IgD-negative memory B cell (primary cell): ENCODE measurements around the gene UBE2E1. TPM values are rescaled to one million over a fixed set of nuclear protein-coding genes. Genes with fewer than 3 reads are reported as not detected.
A peak's percentile ranks its signal among the peaks of the same experiment; 100 is the strongest.
"Not testable (repeated sequence)": the region's sequence is repeated elsewhere in the genome, so short reads cannot be mapped to it uniquely, and the experiment has no call there.

ENCODE experiments used
- H3K27ac Mint-ChIP-seq, 3 donors: one replicate each; pipeline ENCODE4 v1.8.0; 2020 to 2022; ENCODE audit warnings: mild to moderate bottlenecking in 3 of 3, mixed read lengths in 3 of 3, moderate library complexity in 1 of 3
- H3K27me3 Mint-ChIP-seq: one replicate; pipeline ENCODE4 v1.8.0; 2021; ENCODE audit warnings: mixed read lengths
- H3K36me3 Mint-ChIP-seq: one replicate; pipeline ENCODE4 v1.8.0; 2020; ENCODE audit warnings: mild to moderate bottlenecking, mixed read lengths
- H3K4me1 Mint-ChIP-seq, 3 donors: one replicate each; pipeline ENCODE4 v1.8.0; 2020 to 2022; ENCODE audit warnings: mixed read lengths in 3 of 3, mild to moderate bottlenecking in 1 of 3
- H3K4me3 Mint-ChIP-seq, 4 donors: one replicate each; pipeline ENCODE4 v1.8.0; 2020 to 2022; ENCODE audit warnings: mild to moderate bottlenecking in 4 of 4, mixed read lengths in 4 of 4, moderate library complexity in 3 of 4
- H3K9me3 Mint-ChIP-seq, 3 donors: one replicate each; pipeline ENCODE4 v1.8.0; 2020 to 2021; ENCODE audit warnings: mixed read lengths in 3 of 3, mild to moderate bottlenecking in 1 of 3
- polyA plus RNA-seq: library from polyadenylated mRNA; unstranded; fragments of 300-500 nt; fragmentation: Illumina TruSeq; gene quantifications from one replicate; pipeline ENCODE4 v1.2.3, GENCODE V29; 2021

UBE2E1 gene
- polyA plus RNA-seq, 1 donor from 2014 or later: 17.0 TPM

- H3K9me3 Mint-ChIP-seq: no peaks in the 10 kb centered on the region
- H3K4me3 Mint-ChIP-seq: peak overlapping the region in 1 of 4 donors; percentile 99
- peaks cover 4% of the 10 kb centered on the region for H3K36me3 Mint-ChIP-seq
- no peak overlapping the region for H3K27ac Mint-ChIP-seq
- peaks cover 22 to 35% (median 29%) of the 10 kb centered on the region in 3 donors for H3K4me1 Mint-ChIP-seq
- H3K27me3 Mint-ChIP-seq: peaks cover 2% of the 10 kb centered on the region
Measured at GRCh38 chr3:23913873-23914743, 108.4 kb downstream of the UBE2E1 start.

GRCh38 chr3:23915537-23916108 lies 109.9 kb downstream of the UBE2E1 start:
- Mint-ChIP-seq H3K4me3 (peak overlapping the region; percentile 99), H3K27ac (peak overlapping the region in 1 of 3 donors; percentile 99), H3K4me1 (peaks cover 25 to 50% (median 42%) of the 10 kb centered on the region in 3 donors), H3K9me3 (no peaks in the 10 kb centered on the region), H3K36me3 (peaks cover 4% of the 10 kb centered on the region), H3K27me3 (peaks cover 2% of the 10 kb centered on the region)

DNA sequence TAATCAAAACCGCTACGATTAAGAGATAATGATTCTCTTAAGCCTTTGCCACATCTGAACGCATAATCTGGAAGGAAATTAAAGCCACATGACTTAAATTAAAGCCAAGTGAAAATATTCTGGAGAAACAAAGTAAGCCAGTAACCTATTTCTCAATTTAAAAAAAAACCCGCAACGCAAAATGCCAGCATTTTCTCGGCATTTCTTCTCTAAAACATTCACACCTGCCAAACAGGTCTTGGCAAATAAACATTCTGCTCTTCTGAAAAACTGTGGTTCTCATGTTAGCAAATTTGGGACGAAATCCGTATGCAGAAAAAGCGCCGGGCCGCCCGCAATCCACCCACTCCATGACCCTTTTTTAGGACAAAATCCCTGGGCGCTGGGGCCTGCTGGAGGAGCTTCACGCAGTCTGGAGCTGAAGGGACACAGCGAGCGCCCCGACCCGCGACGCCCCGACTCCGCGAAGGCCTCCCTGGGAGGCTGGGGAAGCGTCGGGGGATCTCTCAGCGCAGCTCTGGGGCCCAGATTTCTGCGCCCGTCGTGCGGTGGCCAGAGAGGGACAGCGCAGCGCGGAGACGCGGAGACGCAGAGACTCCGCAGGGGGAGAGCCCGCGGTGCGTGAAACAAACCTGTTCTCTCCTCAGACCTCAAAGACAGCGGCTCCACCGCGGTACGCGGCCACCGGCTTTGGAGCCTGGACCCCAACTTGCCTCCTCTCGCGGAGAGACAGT lies 110.6 kb downstream of the UBE2E1 start:
- Mint-ChIP-seq H3K36me3 (peaks cover 4% of the 10 kb centered on the region), H3K4me1 (peaks cover 25 to 51% (median 42%) of the 10 kb centered on the region in 3 donors), H3K4me3 (peak overlapping the region; percentile 99)

DNA sequence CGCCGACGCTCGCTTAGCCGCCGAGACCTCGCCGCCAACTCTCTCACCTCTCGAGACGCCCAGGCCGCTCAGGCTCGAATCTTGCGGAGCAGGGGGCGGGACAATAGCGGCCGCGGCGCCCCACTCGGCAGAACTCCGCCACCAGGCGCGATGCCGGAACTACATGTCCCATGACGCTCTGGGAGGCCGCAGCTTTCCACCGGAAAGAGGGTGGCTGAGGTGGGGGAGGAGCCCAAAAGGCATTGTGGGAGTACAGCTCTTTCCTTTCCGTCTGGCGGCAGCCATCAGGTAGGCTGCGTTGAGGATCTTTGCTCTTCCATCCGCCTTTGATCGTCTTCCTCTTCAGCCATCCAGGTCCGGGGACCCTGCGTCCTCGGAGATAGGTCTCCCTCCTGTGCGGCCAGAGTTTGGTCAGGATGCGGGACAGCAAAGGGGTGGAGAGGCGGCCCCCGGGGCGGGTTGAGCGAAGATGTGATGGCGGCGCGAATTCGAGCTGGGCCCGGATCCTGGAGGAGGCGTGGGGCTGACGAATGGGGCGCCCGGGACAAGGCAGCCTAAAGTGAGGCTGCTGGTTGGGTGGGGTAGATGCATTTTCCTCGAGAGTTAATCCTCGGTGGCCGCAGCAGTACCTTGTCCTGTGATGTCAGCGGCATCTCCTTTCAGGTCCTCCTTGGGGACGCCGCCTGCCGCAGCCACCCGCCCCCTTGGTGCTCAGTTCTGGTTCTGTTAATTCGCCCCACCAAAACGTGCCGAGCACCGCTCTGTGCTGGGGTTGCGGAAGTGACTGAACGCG lies 111.3 kb downstream of the UBE2E1 start, which contains the start of the genes NKIRAS1 and RPL15:
Gene NKIRAS1 (minus strand): TSS at position 105 of the 793 bp plus-strand sequence. CDS start 6,086 bp downstream, outside the sequence.
Gene RPL15 (plus strand): TSS at position 247 of the 793 bp plus-strand sequence. CDS start 728 bp downstream, outside the sequence.
- peaks cover 2% of the 10 kb centered on the region for H3K36me3 Mint-ChIP-seq
- peaks cover 25 to 51% (median 42%) of the 10 kb centered on the region in 3 donors for H3K4me1 Mint-ChIP-seq
- H3K9me3 Mint-ChIP-seq: no peaks in the 10 kb centered on the region
- peaks cover 2% of the 10 kb centered on the region for H3K27me3 Mint-ChIP-seq
- H3K27ac Mint-ChIP-seq: peak within 1 kb of the TSS; percentile 99
- peak within 1 kb of the TSS; percentile 99 for H3K4me3 Mint-ChIP-seq

More for the DNA sequence above, 110.6 kb downstream of the UBE2E1 start:
- Mint-ChIP-seq H3K27me3 (peaks cover 2% of the 10 kb centered on the region), H3K9me3 (no peaks in the 10 kb centered on the region), H3K27ac (peak overlapping the region; percentile 99)

- H3K27ac Mint-ChIP-seq: peak overlapping the region; percentile 99
- not testable (repeated sequence) for H3K27me3 Mint-ChIP-seq, H3K36me3 Mint-ChIP-seq, H3K9me3 Mint-ChIP-seq
- peak overlapping the region; percentile 99 for H3K4me3 Mint-ChIP-seq
- peaks cover 25 to 51% (median 39%) of the 10 kb centered on the region in 3 donors for H3K4me1 Mint-ChIP-seq
Measured at GRCh38 chr3:23917679-23918303, 112.0 kb downstream of the UBE2E1 start.

GRCh38 chr3:23918331-23918730 lies 112.6 kb downstream of the UBE2E1 start:
- not testable (repeated sequence) for H3K9me3 Mint-ChIP-seq, H3K27me3 Mint-ChIP-seq, H3K36me3 Mint-ChIP-seq
- Mint-ChIP-seq H3K4me1 (peaks cover 25 to 51% (median 39%) of the 10 kb centered on the region in 3 donors), H3K4me3 (peak overlapping the region; percentile 99), H3K27ac (peak overlapping the region; percentile 99)

- peaks cover 2% of the 10 kb centered on the region for H3K36me3 Mint-ChIP-seq
- peaks cover 2% of the 10 kb centered on the region for H3K27me3 Mint-ChIP-seq
- peaks cover 21 to 45% (median 37%) of the 10 kb centered on the region in 3 donors for H3K4me1 Mint-ChIP-seq
Measured at GRCh38 chr3:23919628-23920027, 113.9 kb downstream of the UBE2E1 start.

GRCh38 chr3:23920151-23920655 lies 114.4 kb downstream of the UBE2E1 start:
- peaks cover 2% of the 10 kb centered on the region for H3K36me3 Mint-ChIP-seq
- H3K9me3 Mint-ChIP-seq: no peaks in the 10 kb centered on the region
- peaks cover 21 to 45% (median 37%) of the 10 kb centered on the region in 3 donors for H3K4me1 Mint-ChIP-seq
- H3K27me3 Mint-ChIP-seq: peaks cover 2% of the 10 kb centered on the region
- H3K27ac Mint-ChIP-seq: peak overlapping the region in 1 of 3 donors; percentile 99
- H3K4me3 Mint-ChIP-seq: peak overlapping the region in 1 of 4 donors; percentile 99

More at GRCh38 chr3:23919628-23920027, 113.9 kb downstream of the UBE2E1 start:
- H3K27ac Mint-ChIP-seq: peak overlapping the region in 1 of 3 donors; percentile 99
- no peaks in the 10 kb centered on the region for H3K9me3 Mint-ChIP-seq
- H3K4me3 Mint-ChIP-seq: peak overlapping the region in 2 of 4 donors; percentile 99

GRCh38 chr3:23921052-23921511 lies 115.3 kb downstream of the UBE2E1 start:
- peaks cover 15 to 41% (median 32%) of the 10 kb centered on the region in 3 donors for H3K4me1 Mint-ChIP-seq
- no peaks in the 10 kb centered on the region for H3K36me3 Mint-ChIP-seq
- peak overlapping the region in 1 of 4 donors; percentile 17 for H3K4me3 Mint-ChIP-seq
- H3K9me3 Mint-ChIP-seq: no peaks in the 10 kb centered on the region
- H3K27me3 Mint-ChIP-seq: no peaks in the 10 kb centered on the region
- peak overlapping the region in 1 of 3 donors; percentile 99 for H3K27ac Mint-ChIP-seq

GRCh38 chr3:23923786-23924185 lies 118.0 kb downstream of the UBE2E1 start:
- Mint-ChIP-seq H3K27me3 (no peaks in the 10 kb centered on the region), H3K9me3 (no peaks in the 10 kb centered on the region), H3K4me1 (peaks cover 6 to 19% (median 18%) of the 10 kb centered on the region in 3 donors), H3K4me3 (no peak overlapping the region), H3K36me3 (no peaks in the 10 kb centered on the region), H3K27ac (no peak overlapping the region)

DNA sequence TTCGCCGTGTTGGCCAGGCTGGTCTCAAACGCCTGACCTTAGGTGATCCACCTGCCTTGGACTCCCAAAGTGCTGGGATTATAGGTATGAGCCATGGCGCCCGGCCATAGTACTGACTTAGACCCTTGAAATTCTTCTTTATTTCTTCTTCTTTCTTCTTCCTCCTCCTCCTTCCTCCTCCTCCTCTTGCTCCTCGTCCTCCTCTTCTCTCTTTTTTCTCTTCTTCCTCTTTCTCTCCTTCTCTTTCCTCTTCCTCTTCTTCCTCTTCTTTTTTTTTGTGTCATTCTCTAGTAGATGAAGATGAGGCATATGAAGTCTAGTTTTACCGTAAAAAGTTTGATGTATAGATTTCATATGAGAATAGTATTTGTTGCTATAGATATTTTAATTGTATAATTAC lies 120.5 kb downstream of the UBE2E1 start:
- Mint-ChIP-seq H3K4me1 (peaks cover under 1 to 2% (median under 1%) of the 10 kb centered on the region in 3 donors), H3K27ac (no peak overlapping the region), H3K36me3 (no peaks in the 10 kb centered on the region), H3K27me3 (no peaks in the 10 kb centered on the region), H3K4me3 (no peak overlapping the region), H3K9me3 (no peaks in the 10 kb centered on the region)

DNA sequence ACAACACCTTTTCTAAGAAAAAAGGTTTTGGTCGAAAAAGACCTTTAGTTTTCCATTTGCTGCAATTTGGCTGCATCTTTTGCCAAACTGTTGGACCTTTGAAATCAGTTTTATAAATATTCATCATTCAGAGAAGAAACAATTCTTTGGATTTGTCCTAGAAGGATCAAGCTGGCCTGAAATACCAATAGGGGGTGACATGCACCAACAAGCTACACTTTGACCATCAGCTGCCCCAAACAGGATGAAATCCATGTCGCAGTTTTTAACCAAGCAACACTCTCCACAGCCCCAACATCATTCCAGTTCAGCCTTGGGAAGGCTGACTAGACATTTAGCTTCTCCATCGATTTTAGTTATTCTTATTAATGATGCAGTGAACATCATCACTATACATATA lies 121.0 kb downstream of the UBE2E1 start:
- Mint-ChIP-seq H3K4me1 (peaks cover 2 to 5% (median 3%) of the 10 kb centered on the region in 3 donors), H3K9me3 (no peaks in the 10 kb centered on the region), H3K36me3 (no peaks in the 10 kb centered on the region), H3K4me3 (no peak overlapping the region), H3K27ac (peak overlapping the region in 1 of 3 donors; percentile 19), H3K27me3 (no peaks in the 10 kb centered on the region)

DNA sequence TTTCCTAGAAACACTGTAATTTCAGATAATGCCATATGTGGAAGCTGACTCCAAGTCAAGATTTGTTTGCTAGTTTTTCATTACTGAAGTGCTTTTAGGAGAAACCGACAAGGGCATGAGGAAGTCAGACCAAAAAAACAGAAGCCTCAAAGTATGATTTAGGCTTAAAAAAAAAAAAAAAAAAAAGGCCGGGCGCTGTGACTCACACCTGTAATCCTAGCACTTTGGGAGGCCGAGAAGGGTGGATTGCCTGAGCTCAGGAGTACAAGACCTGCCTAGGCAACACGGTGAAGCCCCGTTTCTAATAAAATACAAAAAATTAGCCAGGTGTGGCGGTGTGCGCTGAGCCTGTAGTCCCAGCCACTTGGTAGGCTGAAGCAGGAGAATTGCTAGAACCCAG lies 122.8 kb downstream of the UBE2E1 start:
- Mint-ChIP-seq H3K4me3 (no peak overlapping the region), H3K27ac (no peak overlapping the region), H3K27me3 (no peaks in the 10 kb centered on the region), H3K9me3 (no peaks in the 10 kb centered on the region), H3K4me1 (peaks cover 2 to 5% (median 3%) of the 10 kb centered on the region in 3 donors), H3K36me3 (no peaks in the 10 kb centered on the region)
